HG03520 (cell line): Measurements from ENCODE around the gene MARCO.
"Not testable (repeated sequence)": the region's sequence is repeated elsewhere in the genome, so short reads cannot be mapped to it uniquely, and the experiment has no call there.

Experiments used
- ATAC-seq: cut with Tn5 transposase; IDR thresholded peaks from one replicate; pipeline ENCODE4 v1.9.1; 2021; ENCODE audit warnings: mild to moderate bottlenecking, moderate library complexity; ENCODE audit not compliant: unreplicated experiment

Gene MARCO

GRCh38 chr2:118925981-118926380 lies 16.0 kb upstream of the MARCO start:
- ATAC-seq, result no peak

GRCh38 chr2:118929059-118929458 lies 12.9 kb upstream of the MARCO start:
- ATAC-seq, result no peak

- no peak for ATAC-seq
Observed at GRCh38 chr2:118932949-118933348, 9.0 kb upstream of the MARCO start.

GRCh38 chr2:118936306-118936705 lies 5.7 kb upstream of the MARCO start:
- ATAC-seq, result no peak

- ATAC-seq, result no peak
Observed at GRCh38 chr2:118936936-118937335, 5.1 kb upstream of the MARCO start.

GRCh38 chr2:118937817-118938216 lies 4.2 kb upstream of the MARCO start:
- ATAC-seq, result no peak

GRCh38 chr2:118939994-118940393 lies 2.0 kb upstream of the MARCO start:
- no peak for ATAC-seq

- ATAC-seq, result no peak
Observed at GRCh38 chr2:118940486-118941120, 1.4 kb upstream of the MARCO start.

GRCh38 chr2:118943286-118943685 lies 1.3 kb downstream of the MARCO start:
- no peak for ATAC-seq

GRCh38 chr2:118945881-118946280 lies 3.9 kb downstream of the MARCO start:
- ATAC-seq, result no peak

- ATAC-seq, result not testable (repeated sequence)
Observed at GRCh38 chr2:118948266-118948665, 6.3 kb downstream of the MARCO start.

GRCh38 chr2:118954297-118955060 lies 12.5 kb downstream of the MARCO start:
- ATAC-seq, result no peak

GRCh38 chr2:118965737-118966136 lies 23.7 kb downstream of the MARCO start:
- ATAC-seq, result no peak

- no peak for ATAC-seq
Observed at GRCh38 chr2:118967124-118967880, 25.3 kb downstream of the MARCO start.

GRCh38 chr2:118968042-118968441 lies 26.0 kb downstream of the MARCO start:
- ATAC-seq, result no peak

- ATAC-seq, result no peak
Observed at GRCh38 chr2:118968961-118969733, 27.2 kb downstream of the MARCO start.

GRCh38 chr2:118969734-118970395 lies 27.9 kb downstream of the MARCO start:
- ATAC-seq, result no peak

GRCh38 chr2:118970396-118971135 lies 28.6 kb downstream of the MARCO start:
- no peak for ATAC-seq

- ATAC-seq, result no peak
Observed at GRCh38 chr2:118971245-118972122, 29.5 kb downstream of the MARCO start.
